Measurements from ENCODE around the gene MBP. TPM values are rescaled to one million over a fixed set of nuclear protein-coding genes. Genes with fewer than 3 reads are reported as not detected.

The MBP gene
- total RNA-seq, 1 donor from 2014 or later, result 9.7 TPM

- no peak for DNase-seq (ENCODE audit: low spot score)
- no peak overlapping the region for H3K4me3 Mint-ChIP-seq (ENCODE audit: unreplicated experiment)
- no peak overlapping the region for H3K27ac Mint-ChIP-seq (ENCODE audit: unreplicated experiment)
- peaks cover 15% of the 10 kb centered on the region for H3K27me3 Mint-ChIP-seq (ENCODE audit: unreplicated experiment)
- peaks cover 4% of the 10 kb centered on the region for H3K36me3 Mint-ChIP-seq (ENCODE audit: low read depth, unreplicated experiment)
- TF ChIP-seq, protein P1, sequence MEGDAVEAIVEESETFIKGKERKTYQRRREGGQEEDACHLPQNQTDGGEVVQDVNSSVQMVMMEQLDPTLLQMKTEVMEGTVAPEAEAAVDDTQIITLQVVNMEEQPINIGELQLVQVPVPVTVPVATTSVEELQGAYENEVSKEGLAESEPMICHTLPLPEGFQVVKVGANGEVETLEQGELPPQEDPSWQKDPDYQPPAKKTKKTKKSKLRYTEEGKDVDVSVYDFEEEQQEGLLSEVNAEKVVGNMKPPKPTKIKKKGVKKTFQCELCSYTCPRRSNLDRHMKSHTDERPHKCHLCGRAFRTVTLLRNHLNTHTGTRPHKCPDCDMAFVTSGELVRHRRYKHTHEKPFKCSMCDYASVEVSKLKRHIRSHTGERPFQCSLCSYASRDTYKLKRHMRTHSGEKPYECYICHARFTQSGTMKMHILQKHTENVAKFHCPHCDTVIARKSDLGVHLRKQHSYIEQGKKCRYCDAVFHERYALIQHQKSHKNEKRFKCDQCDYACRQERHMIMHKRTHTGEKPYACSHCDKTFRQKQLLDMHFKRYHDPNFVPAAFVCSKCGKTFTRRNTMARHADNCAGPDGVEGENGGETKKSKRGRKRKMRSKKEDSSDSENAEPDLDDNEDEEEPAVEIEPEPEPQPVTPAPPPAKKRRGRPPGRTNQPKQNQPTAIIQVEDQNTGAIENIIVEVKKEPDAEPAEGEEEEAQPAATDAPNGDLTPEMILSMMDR (IDR thresholded peaks at IDR 0.05; ENCODE audit: unreplicated experiment), result no peak
- peaks cover 5% of the 10 kb centered on the region for H3K9me3 Mint-ChIP-seq (ENCODE audit: unreplicated experiment)
- H3K4me1 Mint-ChIP-seq (ENCODE audit: unreplicated experiment), result peaks cover 14% of the 10 kb centered on the region
Observed at GRCh38 chr18:77134611-77135010, 2.0 kb upstream of the MBP start.

GRCh38 chr18:77133835-77134496, 1.4 kb upstream of the MBP start:
- Mint-ChIP-seq H3K27me3 (ENCODE audit: unreplicated experiment) (peaks cover 14% of the 10 kb centered on the region), H3K27ac (ENCODE audit: unreplicated experiment) (no peak overlapping the region)
- DNase-seq (ENCODE audit: low spot score), result no peak

GRCh38 chr18:77133051-77133834, 660 bp upstream of the MBP start:
- H3K27ac Mint-ChIP-seq (ENCODE audit: unreplicated experiment), result no peak overlapping the region
- H3K4me1 Mint-ChIP-seq (ENCODE audit: unreplicated experiment), result peaks cover 14% of the 10 kb centered on the region
- H3K9me3 Mint-ChIP-seq (ENCODE audit: unreplicated experiment), result peaks cover 5% of the 10 kb centered on the region
- DNase-seq (ENCODE audit: low spot score), result peak; percentile 28
- peaks cover 4% of the 10 kb centered on the region for H3K36me3 Mint-ChIP-seq (ENCODE audit: low read depth, unreplicated experiment)
- TF ChIP-seq, protein P1 (IDR thresholded peaks at IDR 0.05; ENCODE audit: unreplicated experiment), result no peak
- H3K27me3 Mint-ChIP-seq (ENCODE audit: unreplicated experiment), result peaks cover 14% of the 10 kb centered on the region
- H3K4me3 Mint-ChIP-seq (ENCODE audit: unreplicated experiment), result peak overlapping the region; percentile 68

More at GRCh38 chr18:77133835-77134496, 1.4 kb upstream of the MBP start:
- H3K4me3 Mint-ChIP-seq (ENCODE audit: unreplicated experiment), result peak overlapping the region; percentile 75
- TF ChIP-seq, protein P1 (IDR thresholded peaks at IDR 0.05; ENCODE audit: unreplicated experiment), result no peak
- H3K9me3 Mint-ChIP-seq (ENCODE audit: unreplicated experiment), result peaks cover 5% of the 10 kb centered on the region
- peaks cover 4% of the 10 kb centered on the region for H3K36me3 Mint-ChIP-seq (ENCODE audit: low read depth, unreplicated experiment)
- peaks cover 14% of the 10 kb centered on the region for H3K4me1 Mint-ChIP-seq (ENCODE audit: unreplicated experiment)

- Mint-ChIP-seq H3K27ac (ENCODE audit: unreplicated experiment) (no peak overlapping the region), H3K9me3 (ENCODE audit: unreplicated experiment) (peaks cover 5% of the 10 kb centered on the region), H3K4me3 (ENCODE audit: unreplicated experiment) (peak overlapping the region; percentile 94), H3K4me1 (ENCODE audit: unreplicated experiment) (peaks cover 14% of the 10 kb centered on the region), H3K36me3 (ENCODE audit: low read depth, unreplicated experiment) (peaks cover 4% of the 10 kb centered on the region), H3K27me3 (ENCODE audit: unreplicated experiment) (peaks cover 14% of the 10 kb centered on the region)
- TF ChIP-seq, protein P1 (IDR thresholded peaks at IDR 0.05; ENCODE audit: unreplicated experiment), result no peak
- peak; percentile 39 for DNase-seq (ENCODE audit: low spot score)
Observed at GRCh38 chr18:77131652-77132368, 773 bp downstream of the MBP start.
